CD14-positive monocyte (primary cell): Measurements from ENCODE around the gene NCMAP. TPM values are rescaled to one million over a fixed set of nuclear protein-coding genes. Genes with fewer than 3 reads are reported as not detected.

Experiments used
- DNase-seq, 3 donors: peaks; one replicate each; pipeline ENCODE4 v3.0.0-alpha.2; 2011 to 2022
- H2AFZ ChIP-seq: 2 replicates; pipeline ENCODE4 v1.6.0; 2012; ENCODE audit warnings: mild to moderate bottlenecking, low read depth, low read length, inconsistent platforms; ENCODE audit not compliant: insufficient read depth, poor library complexity, severe bottlenecking
- H3K27ac ChIP-seq, 2 donors: 1 replicate in 1 of 2; 2 replicates in 1 of 2; pipeline ENCODE4 v1.5.1; 2012 to 2013; ENCODE audit warnings: low read length in 2 of 2, control low read depth in 1 of 2, inconsistent platforms in 1 of 2, low read depth in 1 of 2, mild to moderate bottlenecking in 1 of 2
- H3K27me3 ChIP-seq, 2 donors: one replicate each; pipeline versions ENCODE4 v1.6.0 to v1.6.1; 2011 to 2013; ENCODE audit warnings: low read length in 2 of 2; ENCODE audit not compliant: control insufficient read depth in 2 of 2, insufficient read depth in 2 of 2
- H3K36me3 ChIP-seq, 2 donors: replicated peaks in 1 of 2; 1 replicate in 1 of 2; 2 replicates in 1 of 2; pipeline versions ENCODE4 v1.5.1 to v1.6.1; 2012 to 2013; ENCODE audit warnings: low read length in 2 of 2, control low read depth in 1 of 2, inconsistent platforms in 1 of 2, mild to moderate bottlenecking in 1 of 2; ENCODE audit not compliant: insufficient read depth in 2 of 2, control insufficient read depth in 1 of 2
- H3K4me1 ChIP-seq, 2 donors: 1 replicate in 1 of 2; 2 replicates in 1 of 2; pipeline versions ENCODE4 v1.5.1 to v1.6.1; 2012 to 2013; ENCODE audit warnings: low read length in 2 of 2, control low read depth in 1 of 2, inconsistent platforms in 1 of 2, mild to moderate bottlenecking in 1 of 2, moderate library complexity in 1 of 2; ENCODE audit not compliant: insufficient read depth in 2 of 2, control insufficient read depth in 1 of 2
- H3K4me2 ChIP-seq: replicated peaks from 2 replicates; pipeline ENCODE3; 2012; ENCODE audit warnings: low read length, moderate library complexity, mild to moderate bottlenecking; ENCODE audit not compliant: poor library complexity, severe bottlenecking; ENCODE audit errors: extremely low read depth
- H3K4me3 ChIP-seq, 3 experiments: fragments of 200-600 bp in 1 of 3; sonication (generic) in 1 of 3; replicated peaks in 1 of 3; 1 replicate in 2 of 3; 2 replicates in 1 of 3; pipeline ENCODE4 v1.5.1; 2011 to 2013; ENCODE audit warnings: low read length in 3 of 3, mild to moderate bottlenecking in 3 of 3, control low read depth in 2 of 3, low read depth in 2 of 3, inconsistent platforms in 1 of 3, moderate library complexity in 1 of 3
- H3K79me2 ChIP-seq: 2 replicates; pipeline ENCODE4 v1.6.0; 2012; ENCODE audit warnings: mild to moderate bottlenecking, control low read depth, inconsistent platforms, low read length, moderate library complexity; ENCODE audit not compliant: insufficient read depth
- H3K9ac ChIP-seq: 2 replicates; pipeline ENCODE4 v1.6.0; 2017; ENCODE audit warnings: low read length, mild to moderate bottlenecking; ENCODE audit not compliant: insufficient read depth, poor library complexity, severe bottlenecking
- H3K9me3 ChIP-seq, 2 donors: replicated peaks in 1 of 2; 1 replicate in 1 of 2; 2 replicates in 1 of 2; pipeline versions ENCODE4 v1.5.1 to v1.6.1; 2012 to 2013; ENCODE audit warnings: low read length in 2 of 2, control low read depth in 1 of 2; ENCODE audit not compliant: control insufficient read depth in 1 of 2, insufficient read depth in 1 of 2
- H4K20me1 ChIP-seq: 2 replicates; pipeline ENCODE4 v1.6.0; 2012; ENCODE audit warnings: mild to moderate bottlenecking, low read length, control low read depth, moderate library complexity; ENCODE audit not compliant: insufficient read depth
- H3K27ac Mint-ChIP-seq, 7 donors: one replicate each; pipeline ENCODE4 v1.8.0; 2020; ENCODE audit warnings: mild to moderate bottlenecking in 7 of 7, mixed read lengths in 7 of 7, moderate library complexity in 6 of 7, inconsistent platforms in 2 of 7
- H3K27me3 Mint-ChIP-seq, 3 donors: one replicate each; pipeline ENCODE4 v1.8.0; 2021 to 2022; ENCODE audit warnings: low read depth in 3 of 3, mild to moderate bottlenecking in 3 of 3, mixed read lengths in 3 of 3, moderate library complexity in 3 of 3, inconsistent platforms in 1 of 3
- H3K36me3 Mint-ChIP-seq, 2 donors: one replicate each; pipeline ENCODE4 v1.8.0; 2020; ENCODE audit warnings: mixed read lengths in 2 of 2, inconsistent platforms in 1 of 2, mild to moderate bottlenecking in 1 of 2
- H3K4me1 Mint-ChIP-seq: one replicate; pipeline ENCODE4 v1.8.0; 2020; ENCODE audit warnings: mild to moderate bottlenecking, mixed read lengths
- H3K4me3 Mint-ChIP-seq, 2 donors: one replicate each; pipeline ENCODE4 v1.8.0; 2020; ENCODE audit warnings: mild to moderate bottlenecking in 2 of 2, mixed read lengths in 2 of 2, moderate library complexity in 1 of 2
- H3K9me3 Mint-ChIP-seq, 7 donors: one replicate each; pipeline ENCODE4 v1.8.0; 2020 to 2022; ENCODE audit warnings: mixed read lengths in 7 of 7, mild to moderate bottlenecking in 6 of 7, moderate library complexity in 6 of 7, inconsistent platforms in 2 of 7
- WGBS: methylation state at CpG from one replicate; pipeline ENCODE4 v1.1.5; 2013; ENCODE audit warnings: missing lambda C conversion rate; ENCODE audit not compliant: insufficient coverage; 5-methylcytosine and 5-hydroxymethylcytosine counted together
- intact Hi-C, 2 donors: fragments of 100-400 bp; cut with micrococcal nuclease; formaldehyde crosslinking; loops; one replicate each; pipeline versions ENCODE4 v1.15.0 to v1.15.1; 2023
- polyA plus RNA-seq, 3 donors: library from polyadenylated mRNA; depleted of rRNA in 1 of 3; unstranded in 2 of 3; stranded (reverse) in 1 of 3; fragments of 300-500 nt in 2 of 3; fragments of >200 nt in 1 of 3; fragmentation: Illumina TruSeq in 2 of 3; gene quantifications; 1 replicate in 2 of 3; 2 replicates in 1 of 3; pipeline ENCODE4 v1.2.3, GENCODE V29; 2012 to 2021
- TF ChIP-seq, protein P1 (sequence below): fragments of 200-600 bp; IDR thresholded peaks from one replicate; pipeline ENCODE4 v1.8.0; 2022; ENCODE audit warnings: antibody characterized with exemption, mild to moderate bottlenecking

Gene NCMAP
- polyA plus RNA-seq, 3 donors = not detected

DNA sequence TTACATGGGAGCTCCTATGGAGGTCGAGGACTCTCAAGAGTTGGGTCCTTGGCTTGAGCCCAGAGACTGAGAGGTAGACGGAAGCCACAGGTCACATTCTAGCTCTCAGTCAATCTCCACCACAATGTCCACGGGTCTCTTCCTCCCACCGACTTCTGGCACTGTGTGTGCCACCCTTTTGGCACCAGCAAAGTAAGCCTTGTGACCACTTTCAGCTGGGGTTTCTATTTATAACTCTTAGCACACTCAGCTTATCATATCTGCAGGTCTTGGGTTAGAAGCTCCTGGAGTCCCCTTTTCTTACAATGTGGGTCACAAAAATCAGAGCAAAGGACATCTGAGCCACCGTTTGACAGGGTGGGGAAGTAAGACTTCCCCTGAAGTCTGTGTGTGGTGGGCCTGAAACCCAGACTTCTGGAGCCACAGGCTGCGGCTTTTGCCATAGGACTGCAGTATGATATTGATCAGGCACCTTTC, 28.3 kb downstream of the NCMAP start:
- intact Hi-C loops = no loop called here
- no peak overlapping the region for H3K27ac ChIP-seq
- DNase-seq = no peak

DNA sequence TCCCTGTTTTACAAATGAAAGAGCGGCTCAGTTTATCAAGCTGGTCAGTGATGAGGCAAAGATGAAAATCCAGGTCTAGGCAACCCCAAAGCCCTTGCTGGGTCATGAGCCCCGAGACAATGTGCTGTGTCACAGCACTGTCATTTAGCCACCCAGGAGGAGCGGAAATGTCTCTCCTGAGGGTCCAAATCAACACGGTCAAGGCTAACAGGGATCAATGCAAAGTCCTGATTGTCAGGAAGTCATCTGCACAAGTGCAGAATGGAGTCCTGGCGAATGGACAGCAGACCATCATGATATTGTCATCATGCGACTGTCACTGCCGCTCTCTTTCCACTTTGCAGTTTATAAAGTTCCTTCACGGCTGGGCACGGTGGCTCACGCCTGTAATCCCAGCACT, 30.2 kb downstream of the NCMAP start:
- Histone ChIP-seq H3K27ac (no peak overlapping the region), H3K36me3 (no peaks in the 10 kb centered on the region), H3K9ac (no peak overlapping the region), H3K4me1 (no peaks in the 10 kb centered on the region), H2AFZ (no peak overlapping the region), H3K4me2 (no peak overlapping the region), H3K27me3 (no peaks in the 10 kb centered on the region), H4K20me1 (no peaks in the 10 kb centered on the region), H3K4me3 (no peak overlapping the region), H3K9me3 (no peaks in the 10 kb centered on the region), H3K79me2 (no peaks in the 10 kb centered on the region)
- no peak for DNase-seq
- Mint-ChIP-seq H3K27ac (no peak overlapping the region), H3K4me3 (no peak overlapping the region), H3K9me3 (peaks cover 0 to 1% (median 0%) of the 10 kb centered on the region in 7 donors), H3K4me1 (peaks cover 5% of the 10 kb centered on the region), H3K27me3 (peaks cover 8 to 14% (median 10%) of the 10 kb centered on the region in 3 donors), H3K36me3 (no peaks in the 10 kb centered on the region)
- WGBS = 87% methylated on average over 9 of the region's 10 CpGs
- intact Hi-C loops = no loop called here
- TF ChIP-seq, protein P1, sequence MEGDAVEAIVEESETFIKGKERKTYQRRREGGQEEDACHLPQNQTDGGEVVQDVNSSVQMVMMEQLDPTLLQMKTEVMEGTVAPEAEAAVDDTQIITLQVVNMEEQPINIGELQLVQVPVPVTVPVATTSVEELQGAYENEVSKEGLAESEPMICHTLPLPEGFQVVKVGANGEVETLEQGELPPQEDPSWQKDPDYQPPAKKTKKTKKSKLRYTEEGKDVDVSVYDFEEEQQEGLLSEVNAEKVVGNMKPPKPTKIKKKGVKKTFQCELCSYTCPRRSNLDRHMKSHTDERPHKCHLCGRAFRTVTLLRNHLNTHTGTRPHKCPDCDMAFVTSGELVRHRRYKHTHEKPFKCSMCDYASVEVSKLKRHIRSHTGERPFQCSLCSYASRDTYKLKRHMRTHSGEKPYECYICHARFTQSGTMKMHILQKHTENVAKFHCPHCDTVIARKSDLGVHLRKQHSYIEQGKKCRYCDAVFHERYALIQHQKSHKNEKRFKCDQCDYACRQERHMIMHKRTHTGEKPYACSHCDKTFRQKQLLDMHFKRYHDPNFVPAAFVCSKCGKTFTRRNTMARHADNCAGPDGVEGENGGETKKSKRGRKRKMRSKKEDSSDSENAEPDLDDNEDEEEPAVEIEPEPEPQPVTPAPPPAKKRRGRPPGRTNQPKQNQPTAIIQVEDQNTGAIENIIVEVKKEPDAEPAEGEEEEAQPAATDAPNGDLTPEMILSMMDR = no peak

More for the DNA sequence above, 28.3 kb downstream of the NCMAP start:
- Histone ChIP-seq H4K20me1 (no peaks in the 10 kb centered on the region), H3K9me3 (no peaks in the 10 kb centered on the region), H3K4me2 (no peak overlapping the region), H3K4me3 (no peak overlapping the region), H3K79me2 (no peaks in the 10 kb centered on the region), H3K36me3 (no peaks in the 10 kb centered on the region), H3K4me1 (no peaks in the 10 kb centered on the region), H2AFZ (no peak overlapping the region), H3K9ac (no peak overlapping the region), H3K27me3 (no peaks in the 10 kb centered on the region)
- TF ChIP-seq, protein P1 = no peak
- Mint-ChIP-seq H3K9me3 (peaks cover 0 to 1% (median 0%) of the 10 kb centered on the region in 7 donors), H3K4me3 (no peak overlapping the region), H3K27ac (no peak overlapping the region), H3K27me3 (peaks cover 8 to 15% (median 10%) of the 10 kb centered on the region in 3 donors), H3K4me1 (peaks cover 5% of the 10 kb centered on the region), H3K36me3 (no peaks in the 10 kb centered on the region)
- 0% methylated on average over 5 of the region's 6 CpGs for WGBS
